GM19395 (cell line): Measurements from ENCODE around the gene PPP1R13B.

ENCODE experiments used
- ATAC-seq: cut with Tn5 transposase; IDR thresholded peaks from one replicate; pipeline ENCODE4 v1.9.1; 2021; ENCODE audit warnings: mild to moderate bottlenecking, moderate library complexity; ENCODE audit not compliant: unreplicated experiment

The PPP1R13B gene

GRCh38 chr14:103732868-103733620, 114.3 kb downstream of the PPP1R13B start:
- ATAC-seq: no peak

- ATAC-seq: no peak
Observed at GRCh38 chr14:103731916-103732867, 115.2 kb downstream of the PPP1R13B start.

GRCh38 chr14:103731481-103731880, 115.9 kb downstream of the PPP1R13B start:
- ATAC-seq: no peak

GRCh38 chr14:103730490-103731035, 116.8 kb downstream of the PPP1R13B start:
- no peak for ATAC-seq

GRCh38 chr14:103729496-103730448, 117.6 kb downstream of the PPP1R13B start:
- no peak for ATAC-seq

GRCh38 chr14:103728721-103729120, 118.7 kb downstream of the PPP1R13B start:
- ATAC-seq: no peak

- no peak for ATAC-seq
Observed at GRCh38 chr14:103728141-103728540, 119.2 kb downstream of the PPP1R13B start.

- ATAC-seq: no peak
Observed at GRCh38 chr14:103727313-103727980, 119.9 kb downstream of the PPP1R13B start.

- ATAC-seq: no peak
Observed at GRCh38 chr14:103726474-103726873, 120.9 kb downstream of the PPP1R13B start.

GRCh38 chr14:103725739-103726395, 121.5 kb downstream of the PPP1R13B start:
- no peak for ATAC-seq

- ATAC-seq: no peak
Observed at GRCh38 chr14:103725001-103725682, 122.2 kb downstream of the PPP1R13B start.

GRCh38 chr14:103724116-103724515, 123.3 kb downstream of the PPP1R13B start:
- ATAC-seq: no peak

GRCh38 chr14:103723748-103724081, 123.7 kb downstream of the PPP1R13B start:
- ATAC-seq: no peak

- no peak for ATAC-seq
Observed at GRCh38 chr14:103721334-103722120, 125.8 kb downstream of the PPP1R13B start.

GRCh38 chr14:103719751-103720150, 127.6 kb downstream of the PPP1R13B start:
- ATAC-seq: no peak

GRCh38 chr14:103718572-103718971, 128.8 kb downstream of the PPP1R13B start:
- no peak for ATAC-seq

- no peak for ATAC-seq
Observed at GRCh38 chr14:103716899-103717411, 130.4 kb downstream of the PPP1R13B start.
